Neural crest cell (in vitro differentiated cells): Measurements from ENCODE around the gene OSBPL10. TPM values are rescaled to one million over a fixed set of nuclear protein-coding genes. Genes with fewer than 3 reads are reported as not detected.

Experiments used
- DNase-seq: peaks from one replicate; pipeline ENCODE4 v3.0.0; 2021; ENCODE audit warnings: low read depth, mixed read lengths, low spot score
- H3K27ac Mint-ChIP-seq: one replicate; pipeline ENCODE4 v1.8.0; 2021; ENCODE audit warnings: mild to moderate bottlenecking, mixed read lengths; ENCODE audit not compliant: unreplicated experiment
- H3K27me3 Mint-ChIP-seq: 2 replicates; pipeline ENCODE4 v1.8.0; 2021; ENCODE audit warnings: low read depth, mild to moderate bottlenecking, mixed read lengths
- H3K36me3 Mint-ChIP-seq: 2 replicates; pipeline ENCODE4 v1.8.0; 2021; ENCODE audit warnings: low read depth, mild to moderate bottlenecking, mixed read lengths
- H3K4me1 Mint-ChIP-seq: 2 replicates; pipeline ENCODE4 v1.8.0; 2021; ENCODE audit warnings: mixed read lengths
- H3K4me3 Mint-ChIP-seq: one replicate; pipeline ENCODE4 v1.8.0; 2021; ENCODE audit warnings: mild to moderate bottlenecking, mixed read lengths
- H3K9me3 Mint-ChIP-seq: 2 replicates; pipeline ENCODE4 v1.8.0; 2021; ENCODE audit warnings: mixed read lengths
- total RNA-seq: library from RNA; stranded (reverse); gene quantifications from 2 replicates; pipeline ENCODE4 v1.2.1, GENCODE V29; 2021
- TF ChIP-seq, protein P1 (sequence below): fragments of 200-600 bp; sonication (generic); conservative IDR thresholded peaks from 2 replicates; pipeline ENCODE4 v1.5.0; 2021; ENCODE audit warnings: antibody characterized with exemption, mild to moderate bottlenecking

OSBPL10 gene
- total RNA-seq, 1 donor from 2014 or later: 18.7 TPM

DNA sequence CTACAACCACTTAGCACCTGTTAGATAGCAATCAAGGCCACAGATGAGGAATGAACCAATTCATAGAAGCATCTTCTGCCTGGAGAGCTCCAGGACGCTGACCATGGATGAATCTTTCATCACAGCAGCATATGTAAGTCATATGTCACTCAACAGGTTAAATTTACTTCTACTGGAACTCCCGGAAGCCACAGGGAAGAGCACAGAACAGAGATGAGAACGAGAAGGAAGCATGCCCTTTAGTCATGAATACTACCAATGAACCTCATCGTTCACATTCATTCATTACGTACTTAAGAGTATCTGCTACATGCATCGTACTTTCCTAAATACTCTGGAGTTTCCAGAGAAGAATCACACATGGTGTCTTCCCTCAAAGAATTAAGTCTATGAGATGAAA is 255.5 kb downstream of the OSBPL10 start:
- DNase-seq: no peak
- H3K27ac Mint-ChIP-seq: no peak overlapping the region
- no peak overlapping the region for H3K4me3 Mint-ChIP-seq
- peaks cover 10% of the 10 kb centered on the region for H3K4me1 Mint-ChIP-seq
- no peaks in the 10 kb centered on the region for H3K9me3 Mint-ChIP-seq
- no peaks in the 10 kb centered on the region for H3K27me3 Mint-ChIP-seq
- TF ChIP-seq, protein P1, sequence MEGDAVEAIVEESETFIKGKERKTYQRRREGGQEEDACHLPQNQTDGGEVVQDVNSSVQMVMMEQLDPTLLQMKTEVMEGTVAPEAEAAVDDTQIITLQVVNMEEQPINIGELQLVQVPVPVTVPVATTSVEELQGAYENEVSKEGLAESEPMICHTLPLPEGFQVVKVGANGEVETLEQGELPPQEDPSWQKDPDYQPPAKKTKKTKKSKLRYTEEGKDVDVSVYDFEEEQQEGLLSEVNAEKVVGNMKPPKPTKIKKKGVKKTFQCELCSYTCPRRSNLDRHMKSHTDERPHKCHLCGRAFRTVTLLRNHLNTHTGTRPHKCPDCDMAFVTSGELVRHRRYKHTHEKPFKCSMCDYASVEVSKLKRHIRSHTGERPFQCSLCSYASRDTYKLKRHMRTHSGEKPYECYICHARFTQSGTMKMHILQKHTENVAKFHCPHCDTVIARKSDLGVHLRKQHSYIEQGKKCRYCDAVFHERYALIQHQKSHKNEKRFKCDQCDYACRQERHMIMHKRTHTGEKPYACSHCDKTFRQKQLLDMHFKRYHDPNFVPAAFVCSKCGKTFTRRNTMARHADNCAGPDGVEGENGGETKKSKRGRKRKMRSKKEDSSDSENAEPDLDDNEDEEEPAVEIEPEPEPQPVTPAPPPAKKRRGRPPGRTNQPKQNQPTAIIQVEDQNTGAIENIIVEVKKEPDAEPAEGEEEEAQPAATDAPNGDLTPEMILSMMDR: no peak
- no peaks in the 10 kb centered on the region for H3K36me3 Mint-ChIP-seq

DNA sequence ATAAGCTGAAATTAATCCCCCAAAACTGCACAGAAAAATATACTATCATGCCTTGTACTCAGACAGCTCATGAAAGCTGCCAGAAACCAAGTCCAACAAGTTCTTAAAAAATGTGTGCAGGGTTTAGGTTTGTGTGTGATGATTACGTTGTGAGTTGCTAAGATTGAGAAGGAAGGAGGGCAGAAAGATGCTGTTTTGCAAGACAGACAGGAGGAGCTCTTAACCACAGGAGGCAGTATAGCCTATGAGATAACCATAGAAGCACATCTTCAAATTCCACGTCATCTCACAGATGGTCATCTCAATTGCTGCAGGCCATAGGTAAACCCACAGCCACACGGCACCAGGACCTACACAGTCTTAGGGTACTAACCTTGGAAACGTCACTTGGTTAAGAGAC is 256.4 kb downstream of the OSBPL10 start:
- Mint-ChIP-seq H3K4me1 (peaks cover 10% of the 10 kb centered on the region), H3K27ac (no peak overlapping the region), H3K27me3 (no peaks in the 10 kb centered on the region), H3K36me3 (no peaks in the 10 kb centered on the region), H3K4me3 (no peak overlapping the region), H3K9me3 (no peaks in the 10 kb centered on the region)
- TF ChIP-seq, protein P1: peak; percentile 69
- DNase-seq: no peak

DNA sequence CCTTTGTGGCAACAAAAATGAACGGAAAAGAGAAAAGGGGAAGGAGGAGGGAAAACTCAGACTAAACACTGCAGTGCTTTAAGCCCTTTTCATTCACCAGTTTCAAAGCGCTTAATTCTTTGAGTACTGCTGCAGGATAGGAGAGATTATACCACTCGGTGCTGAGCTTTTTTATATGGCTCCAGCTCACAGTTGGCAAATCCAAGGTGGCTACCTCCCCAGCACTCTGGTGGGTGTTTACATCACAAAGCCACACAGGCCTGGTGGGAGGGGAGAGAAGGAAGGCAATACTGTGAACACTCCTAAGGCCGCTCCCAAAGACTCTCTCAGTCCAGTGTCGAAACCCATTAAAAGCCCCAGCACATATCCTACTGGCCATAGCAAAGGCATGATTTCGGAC is 256.9 kb downstream of the OSBPL10 start:
- no peaks in the 10 kb centered on the region for H3K27me3 Mint-ChIP-seq
- no peaks in the 10 kb centered on the region for H3K36me3 Mint-ChIP-seq
- no peak overlapping the region for H3K27ac Mint-ChIP-seq
- H3K9me3 Mint-ChIP-seq: no peaks in the 10 kb centered on the region
- DNase-seq: no peak
- no peak overlapping the region for H3K4me3 Mint-ChIP-seq
- H3K4me1 Mint-ChIP-seq: peaks cover 10% of the 10 kb centered on the region
- TF ChIP-seq, protein P1: no peak

DNA sequence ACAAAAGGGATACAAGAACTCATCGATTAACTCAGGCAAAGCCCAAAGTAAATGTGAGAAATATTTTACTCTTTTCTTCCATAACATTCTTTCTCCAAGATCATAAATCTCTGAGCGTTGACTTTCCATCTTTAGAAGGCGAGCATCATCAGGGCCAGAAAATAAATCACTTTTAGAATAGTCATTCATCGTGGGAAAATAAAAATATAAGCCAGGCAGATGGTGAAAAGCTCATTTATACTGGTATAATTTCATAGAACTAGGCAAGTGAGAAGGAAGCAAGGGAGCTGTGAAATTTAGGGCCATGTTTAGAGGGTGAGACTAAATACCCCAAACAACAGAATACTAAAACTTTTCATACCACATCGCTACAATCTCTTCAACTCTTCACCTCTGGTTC is 257.4 kb downstream of the OSBPL10 start:
- no peaks in the 10 kb centered on the region for H3K27me3 Mint-ChIP-seq
- no peak overlapping the region for H3K4me3 Mint-ChIP-seq
- no peaks in the 10 kb centered on the region for H3K36me3 Mint-ChIP-seq
- no peak for DNase-seq
- no peak overlapping the region for H3K27ac Mint-ChIP-seq
- TF ChIP-seq, protein P1: no peak
- H3K4me1 Mint-ChIP-seq: peaks cover 10% of the 10 kb centered on the region
- H3K9me3 Mint-ChIP-seq: no peaks in the 10 kb centered on the region

DNA sequence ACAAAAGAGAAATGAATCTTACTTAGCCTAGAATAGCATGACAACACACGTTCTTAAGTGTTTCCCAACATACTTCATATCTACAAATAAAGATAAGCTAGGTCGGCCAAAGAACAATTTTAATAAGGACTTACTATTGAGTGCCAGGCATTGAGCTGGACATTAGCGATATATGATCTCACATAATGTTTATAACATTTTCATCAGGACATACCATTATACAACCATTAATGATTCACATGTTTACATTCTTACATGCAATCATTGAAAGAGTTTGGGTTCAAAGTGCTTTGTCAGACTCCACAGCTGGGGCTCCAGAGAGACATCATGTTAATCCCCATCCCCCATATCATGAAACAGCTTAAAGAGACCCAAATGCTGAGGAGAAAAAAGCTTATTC is 259.4 kb downstream of the OSBPL10 start:
- TF ChIP-seq, protein P1: no peak

More for the DNA sequence above, 259.4 kb downstream of the OSBPL10 start:
- H3K9me3 Mint-ChIP-seq: no peaks in the 10 kb centered on the region
- no peak overlapping the region for H3K4me3 Mint-ChIP-seq
- no peaks in the 10 kb centered on the region for H3K27me3 Mint-ChIP-seq
- peaks cover 15% of the 10 kb centered on the region for H3K4me1 Mint-ChIP-seq
- DNase-seq: no peak
- no peaks in the 10 kb centered on the region for H3K36me3 Mint-ChIP-seq
- no peak overlapping the region for H3K27ac Mint-ChIP-seq
